Liver (tissue), 9 donors: Measurements from ENCODE around the gene TSPYL4. TPM values are rescaled to one million over a fixed set of nuclear protein-coding genes. Genes with fewer than 3 reads are reported as not detected.

Experiments used
- DNase-seq: peaks from one replicate; pipeline ENCODE4 v3.0.0-alpha.2; 2017; ENCODE audit warnings: low spot score
- H3K27ac ChIP-seq, 2 donors: one replicate each; pipeline ENCODE4 v1.7.0; 2013; ENCODE audit warnings: inconsistent platforms in 2 of 2, low read length in 2 of 2, control low read depth in 1 of 2, low read depth in 1 of 2, mild to moderate bottlenecking in 1 of 2
- H3K27me3 ChIP-seq, 4 donors: one replicate each; pipeline versions ENCODE4 v1.6.1 to v1.7.0; 2013; ENCODE audit warnings: low read length in 3 of 4, inconsistent platforms in 1 of 4, mild to moderate bottlenecking in 1 of 4, moderate library complexity in 1 of 4; ENCODE audit not compliant: control insufficient read depth in 4 of 4, insufficient read depth in 4 of 4
- H3K36me3 ChIP-seq, 4 donors: one replicate each; pipeline versions ENCODE4 v1.6.1 to v1.7.0; 2013; ENCODE audit warnings: low read length in 3 of 4, mild to moderate bottlenecking in 3 of 4, low read depth in 1 of 4, moderate library complexity in 1 of 4; ENCODE audit not compliant: control insufficient read depth in 4 of 4, insufficient read depth in 3 of 4
- H3K4me1 ChIP-seq, 4 donors: one replicate each; pipeline versions ENCODE4 v1.6.1 to v1.7.0; 2013; ENCODE audit warnings: low read length in 3 of 4, mild to moderate bottlenecking in 3 of 4, moderate library complexity in 1 of 4; ENCODE audit not compliant: control insufficient read depth in 4 of 4, insufficient read depth in 4 of 4
- H3K4me3 ChIP-seq, 3 donors: one replicate each; pipeline versions ENCODE4 v1.6.1 to v1.7.0; 2013; ENCODE audit warnings: low read length in 3 of 3, control low read depth in 1 of 3, low read depth in 1 of 3, mild to moderate bottlenecking in 1 of 3
- H3K9ac ChIP-seq, 2 donors: one replicate each; pipeline ENCODE4 v1.7.0; 2013; ENCODE audit warnings: low read length in 2 of 2, mild to moderate bottlenecking in 2 of 2, moderate library complexity in 2 of 2, control low read depth in 1 of 2, low read depth in 1 of 2
- H3K9me3 ChIP-seq, 4 donors: one replicate each; pipeline versions ENCODE4 v1.6.1 to v1.7.0; 2013; ENCODE audit warnings: low read length in 3 of 4; ENCODE audit not compliant: control insufficient read depth in 4 of 4
- ATF3 ChIP-seq: IDR thresholded peaks from 2 replicates; pipeline ENCODE4 v1.6.1; 2016; ENCODE audit warnings: antibody characterized with exemption
- EGR1 ChIP-seq, 2 donors: IDR thresholded peaks; 2 replicates each; pipeline ENCODE4 v1.6.1; 2016 to 2018; ENCODE audit warnings: antibody characterized with exemption in 2 of 2, low read depth in 2 of 2
- FOXA1 ChIP-seq: IDR thresholded peaks from 2 replicates; pipeline ENCODE4 v1.6.1; 2016; ENCODE audit warnings: antibody characterized with exemption
- FOXA2 ChIP-seq: IDR thresholded peaks from 2 replicates; pipeline ENCODE4 v1.6.1; 2016; ENCODE audit warnings: antibody characterized with exemption
- GABPA ChIP-seq, 2 donors: IDR thresholded peaks in 1 of 2; conservative IDR thresholded peaks in 1 of 2; 2 replicates each; pipeline ENCODE4 v1.6.1; 2016; ENCODE audit warnings: antibody characterized with exemption in 2 of 2, mild to moderate bottlenecking in 1 of 2, moderate library complexity in 1 of 2
- HNF4A ChIP-seq, 2 donors: conservative IDR thresholded peaks; 2 replicates each; pipeline ENCODE4 v1.6.1; 2016; ENCODE audit warnings: antibody characterized with exemption in 2 of 2, mild to moderate bottlenecking in 2 of 2
- HNF4G ChIP-seq: IDR thresholded peaks from 2 replicates; pipeline ENCODE4 v1.6.1; 2016; ENCODE audit warnings: antibody characterized with exemption
- JUND ChIP-seq, 2 donors: IDR thresholded peaks; 2 replicates each; pipeline ENCODE4 v1.6.1; 2016; ENCODE audit warnings: antibody characterized with exemption in 2 of 2
- NR2F2 ChIP-seq: IDR thresholded peaks from 2 replicates; pipeline ENCODE4 v1.6.1; 2016; ENCODE audit warnings: antibody characterized with exemption
- RAD21 ChIP-seq, 2 donors: IDR thresholded peaks; 2 replicates each; pipeline ENCODE4 v1.6.1; 2016; ENCODE audit warnings: antibody characterized with exemption in 2 of 2, mild to moderate bottlenecking in 2 of 2
- REST ChIP-seq: IDR thresholded peaks from 2 replicates; pipeline ENCODE4 v1.6.1; 2016; ENCODE audit warnings: antibody characterized with exemption, mild to moderate bottlenecking
- RXRA ChIP-seq, 2 donors: IDR thresholded peaks; 2 replicates each; pipeline ENCODE4 v1.6.1; 2017 to 2018; ENCODE audit warnings: antibody characterized with exemption in 2 of 2, mild to moderate bottlenecking in 1 of 2
- SP1 ChIP-seq: IDR thresholded peaks from 2 replicates; pipeline ENCODE4 v1.6.1; 2018; ENCODE audit warnings: antibody characterized with exemption, mild to moderate bottlenecking
- TAF1 ChIP-seq: conservative IDR thresholded peaks from 2 replicates; pipeline ENCODE4 v1.6.1; 2016; ENCODE audit warnings: antibody characterized with exemption, mild to moderate bottlenecking
- YY1 ChIP-seq: IDR thresholded peaks from 2 replicates; pipeline ENCODE4 v1.6.1; 2016; ENCODE audit warnings: antibody characterized with exemption, mild to moderate bottlenecking
- ZBTB33 ChIP-seq: IDR thresholded peaks from 2 replicates; pipeline ENCODE4 v1.6.1; 2016; ENCODE audit warnings: antibody characterized with exemption
- WGBS: extraction: QIAGEN DNeasy Blood & Tissue Kit; methylation state at CpG from one replicate; pipeline ENCODE4 v1.1.7; 2013; 5-methylcytosine and 5-hydroxymethylcytosine counted together
- polyA plus RNA-seq, 2 donors: library from polyadenylated mRNA; stranded (reverse) in 1 of 2; unstranded in 1 of 2; fragments of 200-250 nt in 1 of 2; fragments of >200 nt in 1 of 2; fragmentation: Nextera tagmentation in 1 of 2; extraction: Ambion mirVana in 1 of 2; gene quantifications; one replicate each; pipeline versions ENCODE4 v1.2.1 to v1.2.3, GENCODE V29; 2013 to 2015
- total RNA-seq, 2 donors: library from RNA; depleted of rRNA; stranded (reverse); fragments of >200 nt; gene quantifications; one replicate each; pipeline ENCODE4 v1.2.3, GENCODE V29; 2014
- TF ChIP-seq, protein P1 (sequence below): IDR thresholded peaks from 2 replicates; pipeline ENCODE4 v1.6.1; 2016; ENCODE audit warnings: antibody characterized with exemption
- TF ChIP-seq, protein P2 (sequence below): fragments of 150-350 bp; IDR thresholded peaks from 2 replicates; pipeline ENCODE4 v1.5.1; 2017; ENCODE audit warnings: improper control_type of control experiment, low read depth, low read length; ENCODE audit not compliant: missing input control
- donor health status: healthy.
- donor health status: healthy.
- donor health status: healthy.
- donor health status: healthy.
- donor health status: healthy.

Gene TSPYL4
- total and polyA plus RNA-seq, 4 donors, result 3.6 to 7.4 (median 3.8) TPM

- H3K27me3 ChIP-seq, result no peaks in the 10 kb centered on the region
- H3K27ac ChIP-seq, result peak overlapping the region; percentile 50 to 78
- H3K36me3 ChIP-seq, result peaks cover 0 to 3% (median 0%) of the 10 kb centered on the region in 4 donors
- peaks cover 13 to 45% (median 39%) of the 10 kb centered on the region in 4 donors for H3K4me1 ChIP-seq
- TF ChIP-seq NR2F2 (no peak), ATF3 (no peak), JUND (IDR thresholded peaks at IDR 0.05) (peak in 1 of 2 donors; percentile 71), ZBTB33 (peak; percentile 85), FOXA2 (peak; percentile 74), EGR1 (IDR thresholded peaks at IDR 0.05; ENCODE audit: low read depth in 2 of 2) (peak in 1 of 2 donors; percentile 59), GABPA (IDR thresholded peaks at IDR 0.05 in 1 of 2, conservative IDR thresholded peaks at IDR 0.05 in 1 of 2) (no peak), HNF4A (conservative IDR thresholded peaks at IDR 0.05) (peak; percentile 89 to 91), RAD21 (IDR thresholded peaks at IDR 0.05) (peak in 1 of 2 donors; percentile 18), YY1 (peak; percentile 45), REST (peak; percentile 47), SP1 (peak; percentile 90), HNF4G (peak; percentile 72), FOXA1 (peak; percentile 52), RXRA (IDR thresholded peaks at IDR 0.05) (peak; percentile 66 to 81), TAF1 (peak; percentile 66)
- TF ChIP-seq, protein P1, sequence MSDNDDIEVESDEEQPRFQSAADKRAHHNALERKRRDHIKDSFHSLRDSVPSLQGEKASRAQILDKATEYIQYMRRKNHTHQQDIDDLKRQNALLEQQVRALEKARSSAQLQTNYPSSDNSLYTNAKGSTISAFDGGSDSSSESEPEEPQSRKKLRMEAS, result peak; percentile 16
- TF ChIP-seq, protein P2, sequence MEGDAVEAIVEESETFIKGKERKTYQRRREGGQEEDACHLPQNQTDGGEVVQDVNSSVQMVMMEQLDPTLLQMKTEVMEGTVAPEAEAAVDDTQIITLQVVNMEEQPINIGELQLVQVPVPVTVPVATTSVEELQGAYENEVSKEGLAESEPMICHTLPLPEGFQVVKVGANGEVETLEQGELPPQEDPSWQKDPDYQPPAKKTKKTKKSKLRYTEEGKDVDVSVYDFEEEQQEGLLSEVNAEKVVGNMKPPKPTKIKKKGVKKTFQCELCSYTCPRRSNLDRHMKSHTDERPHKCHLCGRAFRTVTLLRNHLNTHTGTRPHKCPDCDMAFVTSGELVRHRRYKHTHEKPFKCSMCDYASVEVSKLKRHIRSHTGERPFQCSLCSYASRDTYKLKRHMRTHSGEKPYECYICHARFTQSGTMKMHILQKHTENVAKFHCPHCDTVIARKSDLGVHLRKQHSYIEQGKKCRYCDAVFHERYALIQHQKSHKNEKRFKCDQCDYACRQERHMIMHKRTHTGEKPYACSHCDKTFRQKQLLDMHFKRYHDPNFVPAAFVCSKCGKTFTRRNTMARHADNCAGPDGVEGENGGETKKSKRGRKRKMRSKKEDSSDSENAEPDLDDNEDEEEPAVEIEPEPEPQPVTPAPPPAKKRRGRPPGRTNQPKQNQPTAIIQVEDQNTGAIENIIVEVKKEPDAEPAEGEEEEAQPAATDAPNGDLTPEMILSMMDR, result no peak
- 16% methylated on average over 5 of the region's 5 CpGs for WGBS
- H3K9me3 ChIP-seq, result no peaks in the 10 kb centered on the region
- peak overlapping the region in 1 of 2 donors; percentile 84 for H3K9ac ChIP-seq
- DNase-seq, result no peak
- H3K4me3 ChIP-seq, result peak overlapping the region; percentile 20 to 43 (median 43)
These were observed 1.4 kb upstream of the TSPYL4 start for GRCh38 chr6:116255246-116255800.
